GM12878 (cell line): Measurements from ENCODE around the gene LATS2. TPM values are rescaled to one million over a fixed set of nuclear protein-coding genes. Genes with fewer than 3 reads are reported as not detected.

Experiments used
- ATAC-seq: fragments of 200-7000 bp; cut with Tn5 transposase; 3 replicates; pipeline ENCODE4 v1.9.1; 2020; ENCODE audit warnings: mild to moderate bottlenecking, moderate library complexity
- BruUV-seq: library from RNA; stranded (reverse); fragments of 400-500 nt; replicated peaks from 2 replicates; lab custom pipeline; 2021; lab: Mats Ljungman, UMichigan
- CTCF ChIA-PET: fragments of 300-600 bp; sonication (Branson Sonifier 250); formaldehyde crosslinking; extraction: SDS; loops from one replicate; lab custom pipeline; 2021; ENCODE audit warnings: inconsistent platforms; lab: Yijun Ruan, JAX
- POLR2A ChIA-PET: fragments of 350-600 bp; formaldehyde crosslinking; extraction: SDS; loops from one replicate; lab custom pipeline; 2021; ENCODE audit warnings: inconsistent platforms; lab: Charles Lee
- RAD21 ChIA-PET: fragments of 300-600 bp; sonication (Branson Sonifier 250); formaldehyde crosslinking; loops from one replicate; lab custom pipeline; 2023; ENCODE audit warnings: antibody characterized with exemption; ENCODE audit not compliant: unreplicated experiment; lab: Charles Lee
- SMC1A ChIA-PET: fragments of 300-600 bp; sonication (Branson Sonifier 250); formaldehyde crosslinking; loops from one replicate; lab custom pipeline; 2023; ENCODE audit not compliant: unreplicated experiment, uncharacterized antibody; lab: Charles Lee
- DNase-seq: peaks from one replicate; pipeline ENCODE4 v3.0.0-alpha.2; 2011; ENCODE audit warnings: low read depth, low spot score
- FAIRE-seq: peaks from 3 replicates; lab custom pipeline; 2011; peaks lifted over from hg19 to GRCh38; lab: Jason Lieb, UNC
- H2AFZ ChIP-seq: 2 replicates; pipeline ENCODE4 v1.6.0; 2011; ENCODE audit warnings: low read depth, low read length, control low read depth; ENCODE audit not compliant: control insufficient read depth
- H3K27ac ChIP-seq: 2 replicates; pipeline ENCODE4 v1.5.1; 2011; ENCODE audit warnings: control low read depth; ENCODE audit not compliant: control insufficient read depth, insufficient read depth
- H3K27me3 ChIP-seq, 2 experiments: replicated peaks in 1 of 2; 2 replicates each; pipeline versions ENCODE4 v1.6.0 to v1.6.1; 2011; ENCODE audit warnings: low read length in 1 of 2; ENCODE audit not compliant: control insufficient read depth in 2 of 2, insufficient read depth in 2 of 2
- H3K36me3 ChIP-seq, 2 experiments: 2 replicates each; pipeline ENCODE4 v1.5.1; 2011; ENCODE audit warnings: low read length in 1 of 2; ENCODE audit not compliant: control insufficient read depth in 2 of 2, insufficient read depth in 2 of 2
- H3K4me1 ChIP-seq: 2 replicates; pipeline ENCODE4 v1.6.1; 2011; ENCODE audit warnings: mild to moderate bottlenecking, low read length, moderate library complexity, mixed read lengths; ENCODE audit not compliant: control insufficient read depth, insufficient read depth
- H3K4me2 ChIP-seq: 2 replicates; pipeline ENCODE4 v1.6.0; 2011; ENCODE audit warnings: control low read depth; ENCODE audit not compliant: control insufficient read depth, insufficient read depth
- H3K4me3 ChIP-seq: fragments of 200-600 bp; sonication (generic); 2 replicates; pipeline ENCODE4 v1.5.1; 2016
- H3K79me2 ChIP-seq: 2 replicates; pipeline ENCODE4 v1.6.0; 2011; ENCODE audit warnings: low read length; ENCODE audit not compliant: control insufficient read depth, insufficient read depth
- H3K9ac ChIP-seq: 2 replicates; pipeline ENCODE4 v1.8.0; 2011; ENCODE audit warnings: low read length, control low read depth, mixed read lengths; ENCODE audit not compliant: control insufficient read depth, insufficient read depth
- H3K9me3 ChIP-seq: replicated peaks from 3 replicates; pipeline ENCODE4 v1.5.1; 2011; ENCODE audit warnings: mild to moderate bottlenecking, low read length; ENCODE audit not compliant: control insufficient read depth, insufficient read depth
- H4K20me1 ChIP-seq: 2 replicates; pipeline ENCODE4 v1.6.0; 2011; ENCODE audit not compliant: control insufficient read depth, insufficient read depth
- MEF2A ChIP-seq: IDR thresholded peaks from 2 replicates; pipeline ENCODE4 v1.6.1; 2011; ENCODE audit warnings: low read depth, mild to moderate bottlenecking, low read length, moderate library complexity; ENCODE audit not compliant: insufficient read depth
- RAD21 ChIP-seq: IDR thresholded peaks from 2 replicates; pipeline ENCODE4 v1.6.1; 2011; ENCODE audit warnings: mild to moderate bottlenecking, low read depth, low read length, moderate library complexity; ENCODE audit not compliant: insufficient read depth
- SMC3 ChIP-seq: IDR thresholded peaks from 2 replicates; pipeline ENCODE4 v1.6.1; 2011; ENCODE audit warnings: low read length, improper control_type of control experiment, borderline replicate concordance
- ZNF24 ChIP-seq: fragments of 450-650 bp; IDR thresholded peaks from 2 replicates; pipeline ENCODE4 v1.6.1; 2017; ENCODE audit warnings: antibody characterized with exemption, mild to moderate bottlenecking
- WGBS: methylation state at CpG from one replicate; pipeline ENCODE4 v1.1.6; 2016; ENCODE audit warnings: low lambda C conversion rate; ENCODE audit not compliant: insufficient replicate concordance, insufficient coverage; ENCODE audit errors: missing lambda C conversion rate; 5-methylcytosine and 5-hydroxymethylcytosine counted together
- in situ Hi-C: fragments of 300-500 bp; cut with MboI; formaldehyde crosslinking; loops from 9 replicates; pipeline ENCODE4 v1.14.3; 2018; ENCODE audit warnings: mixed read lengths
- intact Hi-C: fragments of 100-400 bp; cut with micrococcal nuclease; formaldehyde crosslinking; loops from one replicate; pipeline ENCODE4 v1.14.2; 2022; ENCODE audit not compliant: unreplicated experiment
- polyA plus RNA-seq, 11 experiments: library from polyadenylated mRNA; depleted of rRNA in 4 of 11; unstranded in 6 of 11; stranded (reverse) in 5 of 11; fragments of >200 nt; fragmentation: Nextera tagmentation in 4 of 11; fragmentation: Illumina TruSeq in 1 of 11; extraction: Ambion mirVana in 4 of 11; extraction: Trizol in 1 of 11; gene quantifications; 1 replicate in 1 of 11; 2 replicates in 10 of 11; pipeline versions ENCODE4 v1.2.1 to v1.2.3, GENCODE V29; 2011 to 2016; ENCODE audit warnings: inconsistent platforms in 2 of 11, missing spikeins in 2 of 11, low read depth in 1 of 11
- total RNA-seq, 4 experiments: library from RNA; depleted of rRNA in 3 of 4; stranded (reverse); fragments of >200 nt in 3 of 4; fragmentation: Illumina TruSeq in 1 of 4; extraction: Trizol in 1 of 4; gene quantifications; 2 replicates each; pipeline versions ENCODE4 v1.2.1 to v1.2.3, GENCODE V29; 2013 to 2021
- TF ChIP-seq, protein P1 (sequence below), 3 experiments: IDR thresholded peaks in 2 of 3; conservative IDR thresholded peaks in 1 of 3; 2 replicates each; pipeline ENCODE4 v1.5.1; 2011; ENCODE audit warnings: low read depth in 3 of 3, low read length in 3 of 3, mild to moderate bottlenecking in 3 of 3, control low read depth in 2 of 3, moderate library complexity in 2 of 3, inconsistent platforms in 1 of 3, mixed read lengths in 1 of 3; ENCODE audit not compliant: control insufficient read depth in 2 of 3, insufficient read depth in 1 of 3; ENCODE audit errors: extremely low read depth in 1 of 3

The LATS2 gene
- total and polyA plus RNA-seq, 10 of the 15 experiments (the other 5 are each of a cell fraction or from before 2014, with no cell fraction given) = 0.90 to 7.8 (median 2.0) TPM

DNA sequence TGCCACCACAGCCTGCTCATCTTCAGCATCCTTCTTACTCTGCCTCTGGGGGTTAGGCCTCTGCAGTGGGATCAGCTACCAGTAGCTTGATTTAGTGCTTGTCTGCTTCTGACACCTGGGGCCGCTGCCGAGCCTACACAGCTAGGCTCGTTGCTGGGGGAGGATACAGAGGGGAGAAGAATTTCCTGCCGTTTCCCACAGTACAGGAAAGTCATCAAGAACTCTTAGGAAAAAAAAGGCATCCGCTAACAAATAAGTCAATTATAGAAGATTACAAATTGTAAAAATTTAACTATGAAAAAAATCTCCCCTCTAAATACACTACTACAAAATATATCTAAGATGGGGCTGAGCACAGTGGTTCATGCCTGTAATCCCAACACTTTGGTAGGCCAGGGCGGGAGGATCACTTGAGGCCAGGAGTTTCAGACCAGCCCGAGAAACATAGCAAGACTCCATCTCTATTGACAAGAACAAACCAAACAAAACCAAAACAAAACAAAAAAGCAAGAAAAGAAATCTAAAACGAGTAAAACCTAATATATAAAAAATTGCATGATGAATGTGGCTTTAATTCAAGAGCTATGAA, 26.7 kb downstream of the LATS2 start:
- H3K4me1 ChIP-seq = peaks cover 14% of the 10 kb centered on the region
- ChIA-PET SMC1A (interaction anchor here (0.6 to 1.2 kb wide), 2 partner anchors 24 to 145 kb away, joined by 3 read pairs; no protein-coding TSS in a partner anchor), CTCF (interaction anchor here (0.6 to 1.0 kb wide), 4 partner anchors 15 to 24 kb away, joined by 3 to 4 read pairs (median 3); no protein-coding TSS in a partner anchor), RAD21 (interaction anchor here (1.5 kb wide), 2 partner anchors 23 to 91 kb away, joined by 3 to 7 read pairs; no protein-coding TSS in a partner anchor), POLR2A (no interaction called here)
- ATAC-seq (peak; percentile 69), FAIRE-seq (no peak), DNase-seq (no peak)
- 39% methylated on average over 8 of the region's 8 CpGs for WGBS
- intact Hi-C loops (no loop called here), in situ Hi-C loops (no loop called here)
- H3K36me3 ChIP-seq = no peaks in the 10 kb centered on the region
- TF ChIP-seq ZNF24 (no peak), RAD21 (peak; percentile 48; the same call in 1 of the 2 replicates), SMC3 (peak; percentile 13; the same call in 1 of the 2 replicates), MEF2A (no peak)
- TF ChIP-seq, protein P1, sequence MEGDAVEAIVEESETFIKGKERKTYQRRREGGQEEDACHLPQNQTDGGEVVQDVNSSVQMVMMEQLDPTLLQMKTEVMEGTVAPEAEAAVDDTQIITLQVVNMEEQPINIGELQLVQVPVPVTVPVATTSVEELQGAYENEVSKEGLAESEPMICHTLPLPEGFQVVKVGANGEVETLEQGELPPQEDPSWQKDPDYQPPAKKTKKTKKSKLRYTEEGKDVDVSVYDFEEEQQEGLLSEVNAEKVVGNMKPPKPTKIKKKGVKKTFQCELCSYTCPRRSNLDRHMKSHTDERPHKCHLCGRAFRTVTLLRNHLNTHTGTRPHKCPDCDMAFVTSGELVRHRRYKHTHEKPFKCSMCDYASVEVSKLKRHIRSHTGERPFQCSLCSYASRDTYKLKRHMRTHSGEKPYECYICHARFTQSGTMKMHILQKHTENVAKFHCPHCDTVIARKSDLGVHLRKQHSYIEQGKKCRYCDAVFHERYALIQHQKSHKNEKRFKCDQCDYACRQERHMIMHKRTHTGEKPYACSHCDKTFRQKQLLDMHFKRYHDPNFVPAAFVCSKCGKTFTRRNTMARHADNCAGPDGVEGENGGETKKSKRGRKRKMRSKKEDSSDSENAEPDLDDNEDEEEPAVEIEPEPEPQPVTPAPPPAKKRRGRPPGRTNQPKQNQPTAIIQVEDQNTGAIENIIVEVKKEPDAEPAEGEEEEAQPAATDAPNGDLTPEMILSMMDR (IDR thresholded peaks at IDR 0.05 in 2 of 3, conservative IDR thresholded peaks at IDR 0.05 in 1 of 3; ENCODE audit: control insufficient read depth in 2 of 3, extremely low read depth in 1 of 3, insufficient read depth in 1 of 3, low read depth in 3 of 3, low read length in 3 of 3) = peak; percentile 18 to 28 (median 22); a peak in 4 of 6 replicates
- no peak overlapping the region for H3K27ac ChIP-seq
- H3K4me2 ChIP-seq = 0 out of 2 replicates have a peak overlapping the region, but pooled peaks have one; percentile 7
- H3K79me2 ChIP-seq = no peaks in the 10 kb centered on the region
- H3K27me3 ChIP-seq = no peaks in the 10 kb centered on the region
- no peaks in the 10 kb centered on the region for H4K20me1 ChIP-seq
- no peaks in the 10 kb centered on the region; the same call in 2 of the 3 replicates for H3K9me3 ChIP-seq
- no peak overlapping the region for H3K4me3 ChIP-seq
- no TSS peak for BruUV-seq
- H3K9ac ChIP-seq = no peak overlapping the region
- H2AFZ ChIP-seq = peak overlapping the region; percentile 1
